Prostate gland (tissue), 2 donors: Measurements from ENCODE around the gene GLTP.

Source experiments
- CTCF ChIP-seq, 4 experiments: fragments of 200-600 bp in 2 of 4; fragments of 450-650 bp in 2 of 4; sonication (generic) in 2 of 4; IDR thresholded peaks; 1 replicate in 3 of 4; 2 replicates in 1 of 4; pipeline ENCODE4 v1.5.1; 2016 to 2019; ENCODE audit warnings: antibody characterized with exemption in 4 of 4, mild to moderate bottlenecking in 2 of 4, moderate library complexity in 2 of 4
- POLR2A ChIP-seq: fragments of 450-650 bp; IDR thresholded peaks from one replicate; pipeline ENCODE4 v1.6.1; 2016; ENCODE audit warnings: antibody characterized with exemption, mild to moderate bottlenecking

- TF ChIP-seq POLR2A (no peak), CTCF (IDR thresholded peaks at IDR 0.05) (no peak)
Observed at GRCh38 chr12:109831929-109832328, 48.4 kb downstream of the GLTP start.
